Retinal pigment epithelial cell (primary cell): ENCODE results near the gene GALNS.

Experiments
- DNase-seq: peaks from one replicate; pipeline ENCODE4 v3.0.0-alpha.2; 2010; ENCODE audit warnings: low read depth
- H3K4me3 ChIP-seq: 2 replicates; pipeline ENCODE4 v1.5.1; 2011; ENCODE audit warnings: mild to moderate bottlenecking, low read length, control low read depth, moderate library complexity
- TF ChIP-seq, protein P1 (sequence below): conservative IDR thresholded peaks from 2 replicates; pipeline ENCODE4 v1.5.1; 2011; ENCODE audit warnings: low read depth, low read length, control low read depth, inconsistent platforms

The GALNS gene

DNA sequence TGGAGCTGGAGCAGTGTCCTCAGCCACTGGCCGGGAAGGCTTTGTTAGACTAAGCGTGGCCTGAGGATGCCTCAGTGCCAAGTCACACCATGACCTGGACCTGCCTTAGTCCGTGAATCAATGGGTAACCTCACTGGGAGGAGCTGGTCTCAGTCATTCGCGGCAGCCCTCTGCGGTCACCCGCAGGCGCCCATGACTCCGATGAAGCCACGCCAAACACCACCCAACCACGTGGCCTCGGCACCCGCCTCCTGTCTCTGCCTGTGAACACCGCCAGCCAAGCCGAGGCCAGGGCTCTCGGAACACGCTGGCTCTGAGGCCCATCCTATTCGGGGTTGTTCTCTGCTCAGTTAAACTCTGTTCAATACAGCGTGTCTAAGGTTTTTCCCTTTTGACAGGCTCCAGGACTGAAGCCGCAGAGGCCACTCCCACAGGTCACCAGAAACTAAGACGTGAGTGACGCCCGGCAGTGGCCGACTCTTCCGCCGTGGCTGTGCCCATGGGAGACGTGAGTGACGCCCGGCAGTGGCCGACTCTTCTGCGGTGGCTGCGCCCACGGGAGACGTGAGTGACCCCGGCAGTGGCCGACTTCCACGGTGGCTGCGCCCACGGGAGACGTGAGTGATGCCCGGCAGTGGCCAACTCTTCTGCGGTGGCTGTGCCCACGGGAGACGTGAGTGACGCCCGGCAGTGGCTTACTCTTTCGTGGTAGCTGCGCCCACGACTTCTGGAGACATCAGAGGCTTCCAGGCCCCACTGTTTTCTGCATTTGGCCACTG is 26.6 kb upstream of the GALNS start:
- TF ChIP-seq, protein P1, sequence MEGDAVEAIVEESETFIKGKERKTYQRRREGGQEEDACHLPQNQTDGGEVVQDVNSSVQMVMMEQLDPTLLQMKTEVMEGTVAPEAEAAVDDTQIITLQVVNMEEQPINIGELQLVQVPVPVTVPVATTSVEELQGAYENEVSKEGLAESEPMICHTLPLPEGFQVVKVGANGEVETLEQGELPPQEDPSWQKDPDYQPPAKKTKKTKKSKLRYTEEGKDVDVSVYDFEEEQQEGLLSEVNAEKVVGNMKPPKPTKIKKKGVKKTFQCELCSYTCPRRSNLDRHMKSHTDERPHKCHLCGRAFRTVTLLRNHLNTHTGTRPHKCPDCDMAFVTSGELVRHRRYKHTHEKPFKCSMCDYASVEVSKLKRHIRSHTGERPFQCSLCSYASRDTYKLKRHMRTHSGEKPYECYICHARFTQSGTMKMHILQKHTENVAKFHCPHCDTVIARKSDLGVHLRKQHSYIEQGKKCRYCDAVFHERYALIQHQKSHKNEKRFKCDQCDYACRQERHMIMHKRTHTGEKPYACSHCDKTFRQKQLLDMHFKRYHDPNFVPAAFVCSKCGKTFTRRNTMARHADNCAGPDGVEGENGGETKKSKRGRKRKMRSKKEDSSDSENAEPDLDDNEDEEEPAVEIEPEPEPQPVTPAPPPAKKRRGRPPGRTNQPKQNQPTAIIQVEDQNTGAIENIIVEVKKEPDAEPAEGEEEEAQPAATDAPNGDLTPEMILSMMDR, result no peak
- no peak for DNase-seq
- no peak overlapping the region for H3K4me3 ChIP-seq

DNA sequence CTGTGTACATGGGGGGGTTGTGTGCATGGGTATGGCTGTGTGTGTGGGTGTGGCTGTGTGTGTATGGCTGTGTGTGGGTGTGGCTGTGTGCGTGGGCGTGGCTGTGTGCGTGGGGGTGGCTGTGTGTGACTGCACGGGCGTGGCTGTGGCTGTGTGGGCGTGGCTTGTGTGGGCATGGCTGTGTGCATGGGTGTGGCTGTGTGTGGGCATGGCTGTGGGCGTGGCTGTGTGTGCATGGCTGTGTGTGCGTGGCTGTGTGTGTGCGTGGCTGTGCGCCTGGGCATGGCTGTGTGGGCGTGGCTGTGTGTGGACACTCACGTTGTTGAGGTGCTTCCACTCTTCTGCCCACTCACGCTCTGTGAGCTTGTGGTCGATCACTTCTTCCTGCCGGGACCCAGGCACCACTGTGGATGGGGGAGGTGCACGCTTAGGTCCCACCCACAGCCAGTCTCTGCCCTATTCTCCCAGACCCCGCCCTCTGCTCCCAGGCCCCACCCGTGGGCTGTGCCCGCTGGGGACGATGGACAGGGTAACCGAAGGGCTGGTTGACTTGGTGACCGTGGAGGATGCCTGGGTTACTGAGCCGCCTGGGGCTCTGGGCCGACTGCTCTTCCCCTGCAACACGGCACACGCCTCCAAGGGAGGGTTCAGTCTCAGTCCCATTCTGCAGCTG is 25.7 kb upstream of the GALNS start:
- TF ChIP-seq, protein P1, result no peak
- no peak overlapping the region for H3K4me3 ChIP-seq
- no peak for DNase-seq

DNA sequence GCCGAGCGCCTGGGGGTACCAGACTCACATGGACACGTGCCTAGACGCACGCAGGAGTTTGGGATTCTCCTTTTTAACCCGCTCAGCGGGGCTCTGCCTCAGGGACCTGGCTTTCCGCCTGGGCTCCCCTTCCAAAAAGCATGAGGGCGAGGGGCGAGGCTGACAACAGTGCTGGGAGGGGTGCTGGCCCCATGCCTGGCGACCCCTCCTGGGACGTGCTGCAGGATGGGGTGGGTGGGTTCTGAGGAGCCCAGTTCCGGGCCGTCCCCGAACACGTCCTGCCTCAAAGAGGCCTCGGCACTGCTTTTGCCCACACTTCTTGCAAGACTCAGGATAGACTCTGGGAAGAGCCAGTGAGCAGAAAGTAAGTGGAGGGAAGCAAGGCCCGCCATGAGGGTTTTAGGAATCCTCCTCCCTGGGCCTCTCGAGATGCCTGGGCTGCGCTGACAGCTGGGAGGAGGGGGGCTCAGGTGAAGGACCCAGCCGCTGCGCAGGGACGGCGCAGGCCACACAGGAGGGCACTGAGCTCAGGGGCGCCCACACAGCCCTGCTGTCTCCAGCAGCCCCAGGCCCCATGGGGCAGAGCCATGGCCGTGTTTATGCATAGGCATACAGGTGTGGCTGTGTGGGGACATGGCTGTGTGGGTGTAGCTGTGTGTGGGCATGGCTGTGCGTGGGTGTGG is 25.1 kb upstream of the GALNS start:
- DNase-seq, result no peak
- TF ChIP-seq, protein P1, result no peak
- H3K4me3 ChIP-seq, result no peak overlapping the region

DNA sequence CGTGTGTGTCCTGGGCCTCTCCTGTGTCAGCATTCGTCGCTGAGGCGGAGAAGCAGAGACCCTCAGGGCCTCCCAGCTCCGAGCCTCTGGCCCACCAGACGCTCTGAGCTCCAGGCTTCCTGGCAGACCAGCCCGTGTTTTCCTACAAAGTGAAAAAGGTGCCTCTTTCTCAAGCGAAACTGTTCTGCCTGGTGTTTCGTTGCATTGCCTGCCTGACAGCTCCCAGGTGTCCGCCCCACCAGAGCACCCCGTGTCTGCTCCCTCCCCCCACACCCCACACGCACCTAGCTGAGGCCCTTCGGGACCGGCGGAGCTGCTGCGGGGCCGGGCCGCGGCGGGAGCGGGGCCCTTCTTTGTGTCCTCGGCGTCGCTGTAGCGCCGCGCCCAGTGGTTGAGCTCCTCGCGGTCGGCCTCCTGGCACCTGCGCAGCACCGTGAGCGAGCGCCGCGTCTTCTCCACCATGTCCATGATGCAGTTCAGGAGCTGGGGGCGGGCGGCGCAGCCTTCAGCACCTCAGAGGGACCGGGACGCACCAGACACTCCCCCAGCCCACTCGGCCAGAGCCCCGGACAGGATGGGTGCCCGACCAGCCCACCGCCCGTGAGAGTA is 24.4 kb upstream of the GALNS start:
- DNase-seq, result no peak

DNA sequence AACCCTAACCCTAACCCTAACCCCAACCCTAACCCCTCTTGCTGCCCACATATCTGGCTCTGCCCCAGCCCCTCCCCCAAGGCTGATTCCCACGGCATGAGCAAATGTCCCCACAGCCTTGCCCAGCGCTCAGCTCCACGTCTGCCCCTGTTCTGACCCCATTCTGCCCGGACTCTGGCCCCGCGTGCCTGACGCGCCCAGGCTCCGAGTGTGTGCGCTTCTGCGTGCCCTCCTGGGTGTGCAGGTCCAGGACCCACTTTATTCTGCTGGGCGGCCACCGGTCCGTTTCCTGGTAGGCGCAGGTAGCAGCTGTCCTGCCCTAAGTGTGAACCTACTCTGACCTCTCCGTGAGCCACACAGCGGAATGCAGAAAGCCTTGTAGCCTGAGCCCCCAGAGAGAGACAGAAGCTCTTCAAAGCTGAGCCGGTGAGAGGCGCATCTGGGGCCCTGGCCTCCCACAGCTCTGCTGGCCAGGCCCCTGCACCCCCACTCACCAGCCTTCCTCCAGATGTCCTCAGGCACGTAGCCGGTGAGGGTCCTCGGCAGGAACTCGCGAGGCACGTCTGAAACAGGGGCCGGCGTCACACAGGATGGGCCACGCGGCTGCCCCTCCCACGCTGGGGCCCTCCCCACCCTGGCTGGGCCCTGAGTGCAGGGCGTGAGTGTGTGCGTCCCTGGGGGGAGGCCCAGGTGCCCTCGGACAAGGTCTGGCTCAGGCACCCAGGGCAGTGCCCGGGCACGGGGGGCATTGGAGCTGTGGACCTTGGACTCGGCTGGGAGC is 23.7 kb upstream of the GALNS start:
- TF ChIP-seq, protein P1, result no peak
- no peak overlapping the region for H3K4me3 ChIP-seq
- no peak for DNase-seq

More for the DNA sequence above, 24.4 kb upstream of the GALNS start:
- TF ChIP-seq, protein P1, result no peak
- H3K4me3 ChIP-seq, result no peak overlapping the region

DNA sequence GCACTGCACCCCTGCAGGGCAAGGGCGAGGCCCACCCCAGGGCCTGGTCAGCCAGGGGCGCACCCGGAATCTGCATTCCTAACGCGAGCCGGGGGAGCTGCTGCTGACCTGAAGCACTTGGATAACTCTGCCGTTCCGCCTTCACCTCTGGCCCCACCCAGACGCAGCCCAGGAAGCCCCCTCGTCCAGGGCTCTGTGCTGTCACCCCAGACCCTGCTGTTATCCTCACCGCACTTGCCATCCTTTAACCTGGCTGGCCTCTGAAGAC is 23.0 kb upstream of the GALNS start:
- DNase-seq, result no peak
- TF ChIP-seq, protein P1, result no peak
- no peak overlapping the region for H3K4me3 ChIP-seq
